Measurements from ENCODE around the gene TM7SF2. TPM values are rescaled to one million over a fixed set of nuclear protein-coding genes. Genes with fewer than 3 reads are reported as not detected.

Gene TM7SF2
- total RNA-seq, 4 donors from 2014 or later: 118 to 374 (median 160) TPM

DNA sequence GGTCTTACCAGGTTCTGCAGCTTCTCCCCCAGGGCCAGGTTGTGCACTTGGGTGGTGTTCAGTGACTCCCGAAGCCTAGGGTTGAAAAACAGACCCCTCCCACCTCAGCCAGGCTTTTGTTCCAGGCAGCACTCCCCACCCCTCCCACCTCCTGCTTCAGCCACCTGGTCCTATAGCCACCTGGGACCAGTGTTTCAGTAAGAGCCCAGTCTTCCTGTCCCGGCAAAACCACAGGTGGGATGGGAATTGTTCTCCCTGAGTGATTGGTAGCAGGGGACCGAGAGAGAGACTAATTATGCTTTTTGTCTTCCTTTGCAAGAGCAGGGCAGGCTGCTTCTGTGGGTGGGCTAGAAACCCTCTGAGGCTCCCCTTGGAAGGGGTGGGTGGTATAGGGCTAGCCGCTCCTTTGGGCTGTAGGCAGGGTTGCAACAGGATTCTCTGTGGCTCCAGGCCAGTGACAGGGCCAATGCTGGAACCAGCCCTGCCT, 44.8 kb upstream of the TM7SF2 start:
- DNase-seq (ENCODE audit: low spot score in 2 of 2): no peak
- no peak for TF ChIP-seq POLR2A (IDR thresholded peaks at IDR 0.05)
- TF ChIP-seq, protein P1, sequence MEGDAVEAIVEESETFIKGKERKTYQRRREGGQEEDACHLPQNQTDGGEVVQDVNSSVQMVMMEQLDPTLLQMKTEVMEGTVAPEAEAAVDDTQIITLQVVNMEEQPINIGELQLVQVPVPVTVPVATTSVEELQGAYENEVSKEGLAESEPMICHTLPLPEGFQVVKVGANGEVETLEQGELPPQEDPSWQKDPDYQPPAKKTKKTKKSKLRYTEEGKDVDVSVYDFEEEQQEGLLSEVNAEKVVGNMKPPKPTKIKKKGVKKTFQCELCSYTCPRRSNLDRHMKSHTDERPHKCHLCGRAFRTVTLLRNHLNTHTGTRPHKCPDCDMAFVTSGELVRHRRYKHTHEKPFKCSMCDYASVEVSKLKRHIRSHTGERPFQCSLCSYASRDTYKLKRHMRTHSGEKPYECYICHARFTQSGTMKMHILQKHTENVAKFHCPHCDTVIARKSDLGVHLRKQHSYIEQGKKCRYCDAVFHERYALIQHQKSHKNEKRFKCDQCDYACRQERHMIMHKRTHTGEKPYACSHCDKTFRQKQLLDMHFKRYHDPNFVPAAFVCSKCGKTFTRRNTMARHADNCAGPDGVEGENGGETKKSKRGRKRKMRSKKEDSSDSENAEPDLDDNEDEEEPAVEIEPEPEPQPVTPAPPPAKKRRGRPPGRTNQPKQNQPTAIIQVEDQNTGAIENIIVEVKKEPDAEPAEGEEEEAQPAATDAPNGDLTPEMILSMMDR (IDR thresholded peaks at IDR 0.05): no peak
- intact Hi-C loops (cut with DNase I; ENCODE audit: low total_unique reads): no loop called here
- H3K4me3 ChIP-seq (ENCODE audit: low read depth, poor library complexity, severe bottlenecking): no peak overlapping the region
- WGBS, 2 donors: 69 to 83% methylated on average over 4 of the region's 4 CpGs

DNA sequence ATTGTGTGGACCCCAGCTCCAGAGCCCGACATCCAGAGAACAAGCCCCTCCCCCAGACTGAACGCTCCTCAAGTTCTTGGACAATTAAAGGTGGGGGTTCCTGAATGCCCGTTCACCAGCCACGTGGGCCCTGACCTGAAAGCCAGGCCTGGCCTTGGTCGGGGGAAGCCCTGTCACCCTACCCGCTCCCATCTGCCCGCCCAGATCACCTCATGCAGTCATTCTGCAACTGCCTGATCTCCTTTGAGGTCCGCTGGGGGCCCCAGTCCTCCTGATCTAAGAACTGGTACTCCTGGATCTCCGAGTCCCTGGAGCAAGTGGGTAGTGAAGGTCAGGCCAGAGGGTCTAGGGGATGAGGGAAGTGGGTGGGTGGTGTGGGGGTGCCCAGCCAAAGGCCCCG, 44.2 kb upstream of the TM7SF2 start:
- no peak for DNase-seq (ENCODE audit: low spot score in 2 of 2)
- WGBS, 2 donors: 89 to 91% methylated on average over 8 of the region's 10 CpGs
- H3K4me3 ChIP-seq (ENCODE audit: low read depth, poor library complexity, severe bottlenecking): no peak overlapping the region
- TF ChIP-seq, protein P1 (IDR thresholded peaks at IDR 0.05): no peak
- no peak for TF ChIP-seq POLR2A (IDR thresholded peaks at IDR 0.05)
- intact Hi-C loops (cut with DNase I; ENCODE audit: low total_unique reads): no loop called here

DNA sequence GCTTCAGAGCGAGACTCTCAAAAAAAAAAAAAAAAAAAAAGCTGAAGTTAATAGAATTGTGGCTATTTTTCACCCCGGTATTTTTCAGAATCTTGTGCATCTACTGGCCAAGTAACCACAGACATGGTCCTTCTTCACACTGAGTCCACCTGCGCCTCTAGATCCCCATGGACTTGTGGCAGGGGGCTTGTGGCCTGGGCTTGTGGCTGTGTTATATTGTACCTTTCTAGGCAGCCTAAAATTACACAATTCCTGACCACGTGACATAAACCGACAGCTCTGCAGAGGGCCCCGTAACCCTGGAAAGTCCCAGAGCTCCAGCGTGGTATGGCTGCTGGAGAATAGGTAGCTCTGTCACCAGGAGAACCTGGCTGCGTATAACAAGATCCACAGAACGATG, 42.5 kb upstream of the TM7SF2 start:
- no peak for TF ChIP-seq POLR2A (IDR thresholded peaks at IDR 0.05)
- TF ChIP-seq, protein P1 (IDR thresholded peaks at IDR 0.05): no peak
- no peak for DNase-seq (ENCODE audit: low spot score in 2 of 2)
- H3K4me3 ChIP-seq (ENCODE audit: low read depth, poor library complexity, severe bottlenecking): no peak overlapping the region
- WGBS, 2 donors: 60 to 63% methylated on average over 9 of the region's 9 CpGs
- intact Hi-C loops (cut with DNase I; ENCODE audit: low total_unique reads): no loop called here

DNA sequence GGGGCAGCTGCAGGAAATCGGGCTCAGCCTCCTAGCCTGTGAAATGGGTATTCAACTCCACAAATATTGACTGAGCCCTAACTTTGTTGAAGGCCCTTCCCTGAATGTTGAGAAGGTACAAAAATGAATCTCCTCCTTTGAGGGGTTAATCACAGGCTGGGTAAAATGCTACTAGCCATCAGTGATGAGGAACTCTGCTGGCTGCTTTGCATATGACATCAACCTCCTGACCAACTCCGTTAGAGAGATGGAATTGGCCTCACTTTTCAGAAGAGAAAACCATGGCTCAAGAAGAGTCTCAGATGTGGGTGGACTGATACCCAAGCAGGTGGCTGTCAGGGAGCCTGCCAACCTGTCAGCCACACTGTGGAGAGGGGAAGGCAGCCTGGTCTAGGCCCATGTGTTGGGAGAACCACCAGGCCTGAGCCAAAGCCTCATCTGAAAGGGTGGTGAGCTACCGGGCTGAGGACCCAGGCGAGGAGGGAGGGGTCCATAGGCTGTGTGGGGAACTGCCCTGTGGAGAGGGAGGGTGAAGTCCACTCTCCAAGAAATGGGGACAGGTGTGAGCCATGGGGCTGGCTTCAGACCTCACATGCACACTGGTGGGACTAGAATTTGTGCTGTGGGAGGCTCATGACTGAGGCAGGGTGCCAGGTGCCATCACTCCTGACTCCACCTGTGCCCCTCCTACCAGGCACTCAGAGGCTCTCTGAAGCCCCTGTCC, 39.6 kb upstream of the TM7SF2 start:
- DNase-seq (ENCODE audit: low spot score in 2 of 2): no peak
- WGBS, 2 donors: 53 to 84% methylated on average over 4 of the region's 4 CpGs
- no peak overlapping the region for H3K4me3 ChIP-seq (ENCODE audit: low read depth, poor library complexity, severe bottlenecking)
- TF ChIP-seq POLR2A (IDR thresholded peaks at IDR 0.05): no peak
- TF ChIP-seq, protein P1 (IDR thresholded peaks at IDR 0.05): no peak
- intact Hi-C loops (cut with DNase I; ENCODE audit: low total_unique reads): no loop called here

DNA sequence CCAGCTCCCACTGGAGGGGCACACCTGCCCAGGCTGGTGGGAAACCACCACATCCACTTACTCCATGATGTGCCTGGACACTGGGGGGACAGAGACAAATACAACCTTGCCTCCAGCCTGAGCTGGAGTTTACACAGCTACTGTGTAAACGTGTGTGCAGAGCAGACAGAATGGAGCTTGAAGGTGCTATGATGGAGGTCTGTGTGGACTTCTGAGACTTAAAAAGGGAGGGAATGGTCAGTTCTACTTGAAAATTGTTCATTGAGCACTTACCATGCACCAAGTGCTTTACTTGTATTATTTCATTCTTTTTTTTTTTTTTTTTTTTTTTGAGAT, 39.1 kb upstream of the TM7SF2 start:
- intact Hi-C loops (cut with DNase I; ENCODE audit: low total_unique reads): no loop called here
- no peak overlapping the region for H3K4me3 ChIP-seq (ENCODE audit: low read depth, poor library complexity, severe bottlenecking)
- 55 to 62% methylated on average over 1 of the region's 1 CpG for WGBS, 2 donors
- no peak for DNase-seq (ENCODE audit: low spot score in 2 of 2)
- no peak for TF ChIP-seq POLR2A (IDR thresholded peaks at IDR 0.05)
- TF ChIP-seq, protein P1 (IDR thresholded peaks at IDR 0.05): no peak

DNA sequence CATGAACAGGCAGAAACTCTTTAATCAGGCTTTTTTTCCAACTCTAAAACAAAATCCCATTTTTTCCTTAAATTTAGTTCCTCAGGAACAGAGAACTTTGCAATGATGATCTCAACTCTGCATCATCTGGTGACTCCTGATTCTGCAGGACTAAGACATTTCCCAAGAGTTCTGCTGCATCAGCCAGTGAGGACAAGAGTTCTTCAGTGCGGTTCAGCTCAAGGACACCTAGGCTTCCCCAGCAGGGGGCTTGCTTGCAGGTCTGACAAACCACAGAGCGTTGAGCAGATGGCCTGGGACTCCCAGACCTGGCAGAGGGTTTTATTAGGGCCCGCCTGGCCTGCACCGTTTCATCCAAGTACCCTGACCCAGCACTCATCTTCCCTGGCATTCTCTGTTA, 34.2 kb upstream of the TM7SF2 start:
- TF ChIP-seq, protein P1 (IDR thresholded peaks at IDR 0.05): no peak
- TF ChIP-seq POLR2A (IDR thresholded peaks at IDR 0.05): no peak
- WGBS, 2 donors: 76 to 77% methylated on average over 4 of the region's 4 CpGs

More for the DNA sequence above, 34.2 kb upstream of the TM7SF2 start:
- H3K4me3 ChIP-seq (ENCODE audit: low read depth, poor library complexity, severe bottlenecking): no peak overlapping the region
- intact Hi-C loops (cut with DNase I; ENCODE audit: low total_unique reads): no loop called here
- DNase-seq (ENCODE audit: low spot score in 2 of 2): no peak
